ENCODE results near the gene SOX5. TPM values are rescaled to one million over a fixed set of nuclear protein-coding genes. Genes with fewer than 3 reads are reported as not detected.

The SOX5 gene
- total and polyA plus RNA-seq, 9 of the 15 experiments (the other 6 are each of a cell fraction or from before 2014, with no cell fraction given): 8.3 to 16.5 (median 11.9) TPM

DNA sequence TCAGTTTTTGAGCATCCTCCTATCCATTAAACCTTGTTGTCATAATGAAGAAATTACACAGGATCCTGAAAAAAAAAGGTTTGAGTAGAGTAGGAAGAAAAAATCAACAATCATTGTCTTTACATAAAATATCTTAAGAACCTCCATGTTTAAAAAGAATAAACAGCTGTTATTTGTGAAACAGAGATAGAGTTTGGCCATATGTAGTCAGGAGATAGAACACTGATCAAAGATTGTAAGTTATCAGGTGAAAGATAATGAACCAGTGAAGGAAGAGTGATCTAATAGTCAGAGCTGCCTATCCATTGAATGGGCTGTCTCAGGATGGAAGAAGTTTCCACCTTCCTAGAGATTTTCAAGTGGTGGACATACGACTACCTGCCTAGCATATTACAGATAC lies 397.1 kb downstream of the SOX5 start:
- BruUV-seq (replicated peaks): no TSS peak
- WGBS (ENCODE audit: insufficient coverage, low coverage, missing lambda C conversion rate): 5% methylated on average over 1 of the region's 1 CpG
- ChIA-PET CTCF (ENCODE audit: low intra/inter-chr PET ratio) (no interaction called here), POLR2A (no interaction called here)
- H3K79me2 ChIP-seq (ENCODE audit: control insufficient read depth, insufficient read depth, low read length): peaks cover 30% of the 10 kb centered on the region; the same call in 2 of the 3 replicates
- no peaks in the 10 kb centered on the region for H3K9me3 ChIP-seq (replicated peaks; ENCODE audit: control insufficient read depth, insufficient read depth, low read depth, low read length)
- H3K4me3 ChIP-seq: no peak overlapping the region
- H4K20me1 ChIP-seq (replicated peaks; ENCODE audit: control insufficient read depth, insufficient read depth, low read length): no peaks in the 10 kb centered on the region
- peaks cover 0 to 33% of the 10 kb centered on the region in 2 experiments; a peak in 2 of 5 replicates for H3K4me1 ChIP-seq (replicated peaks in 1 of 2; ENCODE audit: control insufficient read depth in 2 of 2, insufficient read depth in 2 of 2, low read length in 2 of 2)
- peaks cover 11% of the 10 kb centered on the region for H3K36me3 ChIP-seq (ENCODE audit: control insufficient read depth, insufficient read depth, low read length)
- H3K4me2 ChIP-seq (ENCODE audit: insufficient read depth, low read length): peak overlapping the region; percentile 40; the same call in 1 of the 2 replicates
- FAIRE-seq: no peak
- peak overlapping the region; percentile 14; the same call in 1 of the 2 replicates for H2AFZ ChIP-seq (ENCODE audit: low read depth, low read length)
- peak overlapping the region; percentile 85 for H3K27ac ChIP-seq (ENCODE audit: extremely low read depth, low read depth, low read length)
- peak in 3 of 4 experiments; percentile 15 to 28 (median 16) for DNase-seq (ENCODE audit: extremely low read depth in 1 of 4, low spot score in 3 of 4)
- intact Hi-C loops (cut with micrococcal nuclease) (no loop called here), in situ Hi-C loops (cut with MboI) (no loop called here)
- H3K9me1 ChIP-seq (ENCODE audit: control insufficient read depth, insufficient read depth, low read length): no peaks in the 10 kb centered on the region
- TF ChIP-seq TEAD4 (IDR thresholded peaks at IDR 0.05; ENCODE audit: low read length) (peak; percentile 45), TEAD4 (CRISPR knock-in tag; IDR thresholded peaks at IDR 0.05; ENCODE audit: borderline replicate concordance) (no peak), SMARCA4 (IDR thresholded peaks at IDR 0.05) (peak; percentile 52; the same call in 1 of the 2 replicates), CBFA2T3 (IDR thresholded peaks at IDR 0.05) (peak; percentile 69), ARID1B (IDR thresholded peaks at IDR 0.05) (peak; percentile 73), DPF2 (IDR thresholded peaks at IDR 0.05) (peak; percentile 48; the same call in 1 of the 2 replicates), SOX6 (IDR thresholded peaks at IDR 0.05) (peak; percentile 32; the same call in 1 of the 2 replicates), TAL1 (IDR thresholded peaks at IDR 0.05) (peak; percentile 63), ZNF644 (tag; IDR thresholded peaks at IDR 0.05; ENCODE audit: low read depth) (no peak), DACH1 (IDR thresholded peaks at IDR 0.05; ENCODE audit: partially characterized antibody) (peak; percentile 62), KLF16 (IDR thresholded peaks at IDR 0.05) (0 out of 2 replicates have a peak, but pooled peaks have one; percentile 6), ADNP (tag; IDR thresholded peaks at IDR 0.05) (0 out of 2 replicates have a peak, but pooled peaks have one; percentile 43), ZC3H4 (CRISPR knock-in tag; IDR thresholded peaks at IDR 0.05; ENCODE audit: borderline replicate concordance) (no peak), EP300 (IDR thresholded peaks at IDR 0.05; ENCODE audit: low read length) (peak; percentile 38), ERF (CRISPR knock-in tag; IDR thresholded peaks at IDR 0.05) (no peak), TCF3 (CRISPR knock-in tag; IDR thresholded peaks at IDR 0.05) (peak; percentile 40), CBFA2T2 (conservative IDR thresholded peaks at IDR 0.05) (peak; percentile 50; the same call in 1 of the 2 replicates)
- TF ChIP-seq, protein P1, sequence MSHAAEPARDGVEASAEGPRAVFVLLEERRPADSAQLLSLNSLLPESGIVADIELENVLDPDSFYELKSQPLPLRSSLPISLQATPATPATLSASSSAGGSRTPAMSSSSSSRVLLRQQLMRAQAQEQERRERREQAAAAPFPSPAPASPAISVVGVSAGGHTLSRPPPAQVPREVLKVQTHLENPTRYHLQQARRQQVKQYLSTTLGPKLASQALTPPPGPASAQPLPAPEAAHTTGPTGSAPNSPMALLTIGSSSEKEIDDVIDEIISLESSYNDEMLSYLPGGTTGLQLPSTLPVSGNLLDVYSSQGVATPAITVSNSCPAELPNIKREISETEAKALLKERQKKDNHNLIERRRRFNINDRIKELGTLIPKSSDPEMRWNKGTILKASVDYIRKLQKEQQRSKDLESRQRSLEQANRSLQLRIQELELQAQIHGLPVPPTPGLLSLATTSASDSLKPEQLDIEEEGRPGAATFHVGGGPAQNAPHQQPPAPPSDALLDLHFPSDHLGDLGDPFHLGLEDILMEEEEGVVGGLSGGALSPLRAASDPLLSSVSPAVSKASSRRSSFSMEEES (CRISPR knock-in tag; IDR thresholded peaks at IDR 0.05): no peak
- TF ChIP-seq, protein P2, sequence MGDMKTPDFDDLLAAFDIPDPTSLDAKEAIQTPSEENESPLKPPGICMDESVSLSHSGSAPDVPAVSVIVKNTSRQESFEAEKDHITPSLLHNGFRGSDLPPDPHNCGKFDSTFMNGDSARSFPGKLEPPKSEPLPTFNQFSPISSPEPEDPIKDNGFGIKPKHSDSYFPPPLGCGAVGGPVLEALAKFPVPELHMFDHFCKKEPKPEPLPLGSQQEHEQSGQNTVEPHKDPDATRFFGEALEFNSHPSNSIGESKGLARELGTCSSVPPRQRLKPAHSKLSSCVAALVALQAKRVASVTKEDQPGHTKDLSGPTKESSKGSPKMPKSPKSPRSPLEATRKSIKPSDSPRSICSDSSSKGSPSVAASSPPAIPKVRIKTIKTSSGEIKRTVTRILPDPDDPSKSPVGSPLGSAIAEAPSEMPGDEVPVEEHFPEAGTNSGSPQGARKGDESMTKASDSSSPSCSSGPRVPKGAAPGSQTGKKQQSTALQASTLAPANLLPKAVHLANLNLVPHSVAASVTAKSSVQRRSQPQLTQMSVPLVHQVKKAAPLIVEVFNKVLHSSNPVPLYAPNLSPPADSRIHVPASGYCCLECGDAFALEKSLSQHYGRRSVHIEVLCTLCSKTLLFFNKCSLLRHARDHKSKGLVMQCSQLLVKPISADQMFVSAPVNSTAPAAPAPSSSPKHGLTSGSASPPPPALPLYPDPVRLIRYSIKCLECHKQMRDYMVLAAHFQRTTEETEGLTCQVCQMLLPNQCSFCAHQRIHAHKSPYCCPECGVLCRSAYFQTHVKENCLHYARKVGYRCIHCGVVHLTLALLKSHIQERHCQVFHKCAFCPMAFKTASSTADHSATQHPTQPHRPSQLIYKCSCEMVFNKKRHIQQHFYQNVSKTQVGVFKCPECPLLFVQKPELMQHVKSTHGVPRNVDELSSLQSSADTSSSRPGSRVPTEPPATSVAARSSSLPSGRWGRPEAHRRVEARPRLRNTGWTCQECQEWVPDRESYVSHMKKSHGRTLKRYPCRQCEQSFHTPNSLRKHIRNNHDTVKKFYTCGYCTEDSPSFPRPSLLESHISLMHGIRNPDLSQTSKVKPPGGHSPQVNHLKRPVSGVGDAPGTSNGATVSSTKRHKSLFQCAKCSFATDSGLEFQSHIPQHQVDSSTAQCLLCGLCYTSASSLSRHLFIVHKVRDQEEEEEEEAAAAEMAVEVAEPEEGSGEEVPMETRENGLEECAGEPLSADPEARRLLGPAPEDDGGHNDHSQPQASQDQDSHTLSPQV (IDR thresholded peaks at IDR 0.05): 0 out of 2 replicates have a peak, but pooled peaks have one; percentile 35
- peak overlapping the region in 1 of 2 experiments; percentile 75; a peak in 1 of 4 replicates for H3K9ac ChIP-seq (ENCODE audit: insufficient read depth in 1 of 2, low read depth in 2 of 2, low read length in 2 of 2)
- H3K27me3 ChIP-seq (ENCODE audit: control insufficient read depth in 2 of 2, insufficient read depth in 2 of 2, low read length in 2 of 2): no peaks in the 10 kb centered on the region
- peak; percentile 13 for ATAC-seq
